ENCODE data around the gene PHF2.

- TF ChIP-seq SMC3 (IDR thresholded peaks at IDR 0.05; ENCODE audit: low read depth, low read length) (no peak), MAZ (IDR thresholded peaks at IDR 0.05; ENCODE audit: borderline replicate concordance, low read depth, low read length) (no peak), POLR2A (IDR thresholded peaks at IDR 0.05; ENCODE audit: low read depth, low read length) (no peak), RCOR1 (IDR thresholded peaks at IDR 0.05; ENCODE audit: insufficient replicate concordance, low read length) (no peak), BHLHE40 (IDR thresholded peaks at IDR 0.05; ENCODE audit: low read depth, low read length) (0 out of 2 replicates have a peak, but pooled peaks have one; percentile 7), CHD1 (IDR thresholded peaks at IDR 0.05; ENCODE audit: low read depth, low read length) (no peak), RAD21 (IDR thresholded peaks at IDR 0.05; ENCODE audit: low read length) (no peak), RFX5 (IDR thresholded peaks at IDR 0.05; ENCODE audit: low read depth, low read length) (no peak), NFE2L2 (IDR thresholded peaks at IDR 0.05; ENCODE audit: low read depth, low read length) (no peak), MXI1 (IDR thresholded peaks at IDR 0.05; ENCODE audit: borderline replicate concordance, low read depth, low read length) (no peak)
- TF ChIP-seq, protein P1, sequence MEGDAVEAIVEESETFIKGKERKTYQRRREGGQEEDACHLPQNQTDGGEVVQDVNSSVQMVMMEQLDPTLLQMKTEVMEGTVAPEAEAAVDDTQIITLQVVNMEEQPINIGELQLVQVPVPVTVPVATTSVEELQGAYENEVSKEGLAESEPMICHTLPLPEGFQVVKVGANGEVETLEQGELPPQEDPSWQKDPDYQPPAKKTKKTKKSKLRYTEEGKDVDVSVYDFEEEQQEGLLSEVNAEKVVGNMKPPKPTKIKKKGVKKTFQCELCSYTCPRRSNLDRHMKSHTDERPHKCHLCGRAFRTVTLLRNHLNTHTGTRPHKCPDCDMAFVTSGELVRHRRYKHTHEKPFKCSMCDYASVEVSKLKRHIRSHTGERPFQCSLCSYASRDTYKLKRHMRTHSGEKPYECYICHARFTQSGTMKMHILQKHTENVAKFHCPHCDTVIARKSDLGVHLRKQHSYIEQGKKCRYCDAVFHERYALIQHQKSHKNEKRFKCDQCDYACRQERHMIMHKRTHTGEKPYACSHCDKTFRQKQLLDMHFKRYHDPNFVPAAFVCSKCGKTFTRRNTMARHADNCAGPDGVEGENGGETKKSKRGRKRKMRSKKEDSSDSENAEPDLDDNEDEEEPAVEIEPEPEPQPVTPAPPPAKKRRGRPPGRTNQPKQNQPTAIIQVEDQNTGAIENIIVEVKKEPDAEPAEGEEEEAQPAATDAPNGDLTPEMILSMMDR (conservative IDR thresholded peaks at IDR 0.05; ENCODE audit: low read depth, low read length), result no peak
- TF ChIP-seq, protein P2, sequence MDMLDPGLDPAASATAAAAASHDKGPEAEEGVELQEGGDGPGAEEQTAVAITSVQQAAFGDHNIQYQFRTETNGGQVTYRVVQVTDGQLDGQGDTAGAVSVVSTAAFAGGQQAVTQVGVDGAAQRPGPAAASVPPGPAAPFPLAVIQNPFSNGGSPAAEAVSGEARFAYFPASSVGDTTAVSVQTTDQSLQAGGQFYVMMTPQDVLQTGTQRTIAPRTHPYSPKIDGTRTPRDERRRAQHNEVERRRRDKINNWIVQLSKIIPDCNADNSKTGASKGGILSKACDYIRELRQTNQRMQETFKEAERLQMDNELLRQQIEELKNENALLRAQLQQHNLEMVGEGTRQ (IDR thresholded peaks at IDR 0.05; ENCODE audit: low read depth, low read length), result no peak
Observed at GRCh38 chr9:93574900-93575795, 1.2 kb upstream of the PHF2 start.
